SK-N-SH (cell line): ENCODE results near the gene RAB3IP. TPM values are rescaled to one million over a fixed set of nuclear protein-coding genes. Genes with fewer than 3 reads are reported as not detected.

ENCODE experiments used
- CTCF ChIA-PET: fragments of 300-600, 350-600 bp; formaldehyde crosslinking; extraction: SDS; loops from one replicate; lab custom pipeline; 2021; lab: Yijun Ruan, JAX
- POLR2A ChIA-PET: fragments of 350-600 bp; sonication (Branson Sonifier 250); formaldehyde crosslinking; extraction: SDS; loops from one replicate; lab custom pipeline; 2020; ENCODE audit warnings: antibody characterized with exemption, inconsistent platforms; lab: Yijun Ruan, JAX
- DNase-seq: peaks from one replicate; pipeline ENCODE4 v3.0.0; 2012
- H2AFZ ChIP-seq: fragments of 200-600 bp; sonication (generic); 2 replicates; pipeline ENCODE4 v1.8.1; 2016; ENCODE audit warnings: antibody characterized with exemption, mild to moderate bottlenecking, low read depth
- H3F3A ChIP-seq: fragments of 200-600 bp; sonication (generic); replicated peaks from 2 replicates; pipeline ENCODE3; 2016; ENCODE audit warnings: antibody characterized with exemption, mild to moderate bottlenecking; ENCODE audit not compliant: insufficient read depth
- H3K27ac ChIP-seq, 2 experiments: fragments of 200-500 bp in 1 of 2; fragments of 200-600 bp in 1 of 2; sonication (Bioruptor generic) in 1 of 2; sonication (generic), shearing (Covaris generic) in 1 of 2; 2 replicates each; pipeline versions ENCODE4 v1.5.1 to v1.6.1; 2014 to 2016; ENCODE audit warnings: low read depth in 2 of 2, inconsistent platforms in 1 of 2, low read length in 1 of 2, mild to moderate bottlenecking in 1 of 2, mixed read lengths in 1 of 2
- H3K27me3 ChIP-seq: fragments of 200-600 bp; sonication (generic), shearing (Covaris generic); 2 replicates; pipeline ENCODE4 v1.6.1; 2016; ENCODE audit warnings: mixed run types; ENCODE audit not compliant: insufficient read depth
- H3K36me3 ChIP-seq, 2 experiments: fragments of 200-500 bp in 1 of 2; fragments of 200-600 bp in 1 of 2; sonication (Bioruptor generic) in 1 of 2; sonication (generic) in 1 of 2; replicated peaks in 1 of 2; 2 replicates each; pipeline versions ENCODE3 to v1.5.1; 2014 to 2016; ENCODE audit warnings: low read length in 1 of 2, mild to moderate bottlenecking in 1 of 2; ENCODE audit not compliant: insufficient read depth in 2 of 2, control insufficient read depth in 1 of 2
- H3K4me1 ChIP-seq, 2 experiments: fragments of 200-500 bp in 1 of 2; fragments of 200-600 bp in 1 of 2; sonication (Bioruptor generic) in 1 of 2; sonication (generic), shearing (Covaris generic) in 1 of 2; 2 replicates each; pipeline versions ENCODE4 v1.5.1 to v1.6.1; 2014 to 2016; ENCODE audit warnings: low read depth in 1 of 2, low read length in 1 of 2, mixed run types in 1 of 2; ENCODE audit not compliant: insufficient read depth in 2 of 2, control insufficient read depth in 1 of 2
- H3K4me2 ChIP-seq: fragments of 200-600 bp; sonication (generic), shearing (Covaris generic); 2 replicates; pipeline ENCODE4 v1.6.1; 2017; ENCODE audit warnings: mixed run types
- H3K4me3 ChIP-seq, 2 experiments: fragments of 200-500 bp in 1 of 2; fragments of 200-600 bp in 1 of 2; sonication (Bioruptor generic) in 1 of 2; sonication (generic), shearing (Covaris generic) in 1 of 2; 2 replicates each; pipeline versions ENCODE4 v1.5.1 to v1.8.1; 2014 to 2016; ENCODE audit warnings: low read depth in 2 of 2, inconsistent platforms in 1 of 2, low read length in 1 of 2, mild to moderate bottlenecking in 1 of 2, mixed read lengths in 1 of 2, moderate library complexity in 1 of 2
- H3K79me2 ChIP-seq: fragments of 200-600 bp; sonication (generic); 2 replicates; pipeline ENCODE4 v1.8.1; 2017; ENCODE audit warnings: mild to moderate bottlenecking; ENCODE audit not compliant: insufficient read depth
- H3K9ac ChIP-seq: fragments of 200-600 bp; sonication (generic); 2 replicates; pipeline ENCODE4 v1.6.1; 2017; ENCODE audit warnings: mixed run types
- H3K9me2 ChIP-seq: fragments of 200-600 bp; sonication (generic); 2 replicates; pipeline ENCODE4 v1.6.1; 2017; ENCODE audit warnings: mixed run types
- H3K9me3 ChIP-seq: fragments of 200-600 bp; sonication (generic); 2 replicates; pipeline ENCODE4 v1.6.1; 2017; ENCODE audit warnings: mixed run types, mild to moderate bottlenecking, moderate library complexity
- H4K20me1 ChIP-seq: fragments of 200-600 bp; sonication (generic); 2 replicates; pipeline ENCODE4 v1.6.1; 2017; ENCODE audit warnings: mild to moderate bottlenecking, mixed run types; ENCODE audit not compliant: insufficient read depth
- CHD2 ChIP-seq: fragments of 150-350 bp; IDR thresholded peaks from 2 replicates; pipeline ENCODE4 v1.6.1; 2018; ENCODE audit warnings: low read length; ENCODE audit not compliant: partially characterized antibody
- EP300 ChIP-seq, 2 experiments: IDR thresholded peaks; 2 replicates each; pipeline versions ENCODE4 v1.4.0 to v1.6.1; 2012; ENCODE audit warnings: borderline replicate concordance in 1 of 2, low read depth in 1 of 2, low read length in 1 of 2
- FOSL2 ChIP-seq: IDR thresholded peaks from 2 replicates; pipeline ENCODE4 v1.4.0; 2012; ENCODE audit warnings: low read depth, mild to moderate bottlenecking, moderate library complexity, borderline replicate concordance
- FOXJ3 ChIP-seq: sonication (generic); formaldehyde crosslinking; IDR thresholded peaks from 2 replicates; pipeline ENCODE4 v1.5.1; 2020; ENCODE audit warnings: mild to moderate bottlenecking, missing genetic modification reagents
- FOXM1 ChIP-seq: IDR thresholded peaks from 2 replicates; pipeline ENCODE4 v1.4.0; 2012; ENCODE audit warnings: low read depth, mild to moderate bottlenecking
- GABPA ChIP-seq: IDR thresholded peaks from 2 replicates; pipeline ENCODE4 v1.4.0; 2012; ENCODE audit warnings: low read depth, mild to moderate bottlenecking
- IRF3 ChIP-seq: fragments of 150-350 bp; IDR thresholded peaks from 2 replicates; pipeline ENCODE4 v1.6.1; 2016; ENCODE audit warnings: mild to moderate bottlenecking, low read depth, low read length
- MAX ChIP-seq: IDR thresholded peaks from 2 replicates; pipeline ENCODE4 v1.4.0; 2012; ENCODE audit warnings: low read depth
- RAD21 ChIP-seq: IDR thresholded peaks from 2 replicates; pipeline ENCODE4 v1.6.1; 2012; ENCODE audit warnings: mild to moderate bottlenecking, low read length
- RCOR1 ChIP-seq: fragments of 150-350 bp; IDR thresholded peaks from 2 replicates; pipeline ENCODE4 v1.6.1; 2017; ENCODE audit warnings: antibody characterized with exemption, low read length
- REST ChIP-seq: IDR thresholded peaks from 2 replicates; pipeline ENCODE4 v1.6.1; 2012; ENCODE audit warnings: mild to moderate bottlenecking, low read depth, low read length, moderate library complexity
- RFX5 ChIP-seq: IDR thresholded peaks from 2 replicates; pipeline ENCODE4 v1.6.1; 2012; ENCODE audit warnings: mild to moderate bottlenecking, improper control_type of control experiment, low read length
- SMC3 ChIP-seq: IDR thresholded peaks from 2 replicates; pipeline ENCODE4 v1.6.1; 2012; ENCODE audit warnings: low read depth, low read length, improper control_type of control experiment
- TCF12 ChIP-seq: IDR thresholded peaks from 2 replicates; pipeline ENCODE4 v1.4.0; 2012
- TEAD4 ChIP-seq: IDR thresholded peaks from 2 replicates; pipeline ENCODE4 v1.4.0; 2012; ENCODE audit warnings: mild to moderate bottlenecking, borderline replicate concordance; ENCODE audit not compliant: insufficient read depth
- USF1 ChIP-seq: IDR thresholded peaks from 2 replicates; pipeline ENCODE4 v1.4.0; 2012; ENCODE audit warnings: low read depth, borderline replicate concordance
- WGBS: methylation state at CpG from one replicate; pipeline ENCODE4 v1.1.6; 2017; ENCODE audit warnings: low lambda C conversion rate; 5-methylcytosine and 5-hydroxymethylcytosine counted together
- polyA plus RNA-seq, 3 experiments: library from polyadenylated mRNA; depleted of rRNA; stranded (reverse); fragments of >200 nt; gene quantifications; 2 replicates each; pipeline ENCODE4 v1.2.3, GENCODE V29; 2012

The RAB3IP gene
- polyA plus RNA-seq, 1 of the 3 experiments (the other 2 are of a cell fraction) = 5.4 TPM

- no peak overlapping the region for H3K4me3 ChIP-seq
- whole genome bisulfite sequencing = 22% methylated on average over 1 of the region's 1 CpG
- ChIA-PET CTCF (no interaction called here), POLR2A (no interaction called here)
- no peak overlapping the region for H3K9ac ChIP-seq
- no peaks in the 10 kb centered on the region for H3K36me3 ChIP-seq
- no peaks in the 10 kb centered on the region for H4K20me1 ChIP-seq
- no peaks in the 10 kb centered on the region for H3K27me3 ChIP-seq
- H3K27ac ChIP-seq = no peak overlapping the region
- H3K4me2 ChIP-seq = no peak overlapping the region
- H3K9me3 ChIP-seq = no peaks in the 10 kb centered on the region; the same call in 1 of the 2 replicates
- H3F3A ChIP-seq = no peaks in the 10 kb centered on the region
- TF ChIP-seq EP300 (IDR thresholded peaks at IDR 0.05; ENCODE audit: borderline replicate concordance in 1 of 2, low read depth in 1 of 2, low read length in 1 of 2) (no peak), FOXJ3 (CRISPR knock-in tag) (no peak), RFX5 (no peak), RAD21 (no peak), REST (no peak), GABPA (no peak), IRF3 (no peak), CHD2 (no peak), RCOR1 (no peak), MAX (no peak), USF1 (no peak), TCF12 (no peak), TEAD4 (no peak), FOSL2 (no peak), SMC3 (no peak), FOXM1 (no peak)
- no peak for DNase-seq
- H3K4me1 ChIP-seq = no peaks in the 10 kb centered on the region
- H2AFZ ChIP-seq = no peak overlapping the region
- no peaks in the 10 kb centered on the region; the same call in 1 of the 2 replicates for H3K9me2 ChIP-seq
- no peaks in the 10 kb centered on the region for H3K79me2 ChIP-seq
These were observed 6.6 kb upstream of the RAB3IP start for GRCh38 chr12:69732088-69732487.
